ENCODE results near the gene HAGHL. TPM values are rescaled to one million over a fixed set of nuclear protein-coding genes. Genes with fewer than 3 reads are reported as not detected.
A peak's percentile ranks its signal among the peaks of the same experiment; 100 is the strongest.
"Not testable (repeated sequence)": the region's sequence is repeated elsewhere in the genome, so short reads cannot be mapped to it uniquely, and the experiment has no call there.

The HAGHL gene
- total RNA-seq, 1 donor from 2014 or later: 20.6 TPM

GRCh38 chr16:747978-748746, 21.3 kb downstream of the HAGHL start:
- no peak overlapping the region for H3K27ac Mint-ChIP-seq (ENCODE audit: unreplicated experiment)
- H3K27me3 Mint-ChIP-seq (ENCODE audit: low read depth): peaks cover 9% of the 10 kb centered on the region
- peaks cover 8% of the 10 kb centered on the region for H3K4me1 Mint-ChIP-seq (ENCODE audit: low read depth)
- no peaks in the 10 kb centered on the region for H3K36me3 Mint-ChIP-seq (ENCODE audit: low read depth)
- no peaks in the 10 kb centered on the region for H3K9me3 Mint-ChIP-seq (ENCODE audit: low read depth)
- DNase-seq (ENCODE audit: low spot score): peak; percentile 82
- no peak overlapping the region for H3K4me3 Mint-ChIP-seq (ENCODE audit: unreplicated experiment)
- TF ChIP-seq CTCF (IDR thresholded peaks at IDR 0.05): no peak

- no peak for DNase-seq (ENCODE audit: low spot score)
- Mint-ChIP-seq H3K27me3 (ENCODE audit: low read depth) (peaks cover 9% of the 10 kb centered on the region), H3K27ac (ENCODE audit: unreplicated experiment) (peak overlapping the region; percentile 91), H3K36me3 (ENCODE audit: low read depth) (no peaks in the 10 kb centered on the region), H3K9me3 (ENCODE audit: low read depth) (no peaks in the 10 kb centered on the region), H3K4me3 (ENCODE audit: unreplicated experiment) (no peak overlapping the region), H3K4me1 (ENCODE audit: low read depth) (peaks cover 8% of the 10 kb centered on the region)
- no peak for TF ChIP-seq CTCF (IDR thresholded peaks at IDR 0.05)
Measured at GRCh38 chr16:749010-749409, 22.1 kb downstream of the HAGHL start.

- no peak overlapping the region for H3K4me3 Mint-ChIP-seq (ENCODE audit: unreplicated experiment)
- no peaks in the 10 kb centered on the region for H3K9me3 Mint-ChIP-seq (ENCODE audit: low read depth)
- peaks cover 8% of the 10 kb centered on the region for H3K4me1 Mint-ChIP-seq (ENCODE audit: low read depth)
- no peak for TF ChIP-seq CTCF (IDR thresholded peaks at IDR 0.05)
- no peaks in the 10 kb centered on the region for H3K36me3 Mint-ChIP-seq (ENCODE audit: low read depth)
- H3K27ac Mint-ChIP-seq (ENCODE audit: unreplicated experiment): no peak overlapping the region
- peaks cover 9% of the 10 kb centered on the region for H3K27me3 Mint-ChIP-seq (ENCODE audit: low read depth)
- DNase-seq (ENCODE audit: low spot score): no peak
Measured at GRCh38 chr16:750485-750884, 23.6 kb downstream of the HAGHL start.

GRCh38 chr16:751152-752006, 24.5 kb downstream of the HAGHL start:
- Mint-ChIP-seq H3K27me3 (ENCODE audit: low read depth) (peaks cover 9% of the 10 kb centered on the region), H3K36me3 (ENCODE audit: low read depth) (no peaks in the 10 kb centered on the region), H3K27ac (ENCODE audit: unreplicated experiment) (no peak overlapping the region), H3K4me3 (ENCODE audit: unreplicated experiment) (no peak overlapping the region), H3K4me1 (ENCODE audit: low read depth) (peaks cover 8% of the 10 kb centered on the region), H3K9me3 (ENCODE audit: low read depth) (peaks cover 2% of the 10 kb centered on the region)
- no peak for TF ChIP-seq CTCF (IDR thresholded peaks at IDR 0.05)
- no peak for DNase-seq (ENCODE audit: low spot score)

- Mint-ChIP-seq H3K4me1 (ENCODE audit: low read depth) (peaks cover 8% of the 10 kb centered on the region), H3K4me3 (ENCODE audit: unreplicated experiment) (no peak overlapping the region), H3K9me3 (ENCODE audit: low read depth) (peaks cover 5% of the 10 kb centered on the region), H3K27me3 (ENCODE audit: low read depth) (peaks cover 12% of the 10 kb centered on the region), H3K36me3 (ENCODE audit: low read depth) (no peaks in the 10 kb centered on the region), H3K27ac (ENCODE audit: unreplicated experiment) (peak overlapping the region; percentile 49)
- DNase-seq (ENCODE audit: low spot score): no peak
- TF ChIP-seq CTCF (IDR thresholded peaks at IDR 0.05): no peak
Measured at GRCh38 chr16:752007-752312, 25.1 kb downstream of the HAGHL start.

- H3K27me3 Mint-ChIP-seq (ENCODE audit: low read depth): peaks cover 13% of the 10 kb centered on the region
- DNase-seq (ENCODE audit: low spot score); H3K4me3 Mint-ChIP-seq (ENCODE audit: unreplicated experiment); H3K27ac Mint-ChIP-seq (ENCODE audit: unreplicated experiment); H3K9me3 Mint-ChIP-seq (ENCODE audit: low read depth); H3K36me3 Mint-ChIP-seq (ENCODE audit: low read depth); H3K4me1 Mint-ChIP-seq (ENCODE audit: low read depth): not testable (repeated sequence)
Measured at GRCh38 chr16:754121-754607, 27.3 kb downstream of the HAGHL start.
